DLD1 (cell line): ENCODE results near the gene COL6A1.

Experiments used
- in situ Hi-C: cut with HindIII; loops from 2 replicates; pipeline ENCODE4 v1.10.0; 2017; ENCODE audit warnings: low sequenced_read_pairs

The COL6A1 gene

GRCh38 chr21:45981151-45982091 is at the start of gene COL6A1:
TSS of gene COL6A1 (plus strand) at chr21:45981770. CDS start at chr21:45981851, 81 bp downstream.
- in situ Hi-C loops = no loop called here

- in situ Hi-C loops = no loop called here
Observed at GRCh38 chr21:45932922-45933502, 48.6 kb upstream of the COL6A1 start.

- in situ Hi-C loops = no loop called here
Observed at GRCh38 chr21:45934085-45934484, 47.5 kb upstream of the COL6A1 start.

GRCh38 chr21:45934554-45934953 is 47.0 kb upstream of the COL6A1 start:
- in situ Hi-C loops = no loop called here

GRCh38 chr21:45935628-45936027 is 45.9 kb upstream of the COL6A1 start:
- in situ Hi-C loops = no loop called here

- in situ Hi-C loops = no loop called here
Observed at GRCh38 chr21:45937721-45938452, 43.7 kb upstream of the COL6A1 start.

GRCh38 chr21:45938453-45938755 is 43.2 kb upstream of the COL6A1 start:
- in situ Hi-C loops = no loop called here

- in situ Hi-C loops = no loop called here
Observed at GRCh38 chr21:45938811-45939520, 42.6 kb upstream of the COL6A1 start.

- in situ Hi-C loops = no loop called here
Observed at GRCh38 chr21:45939521-45940045, 42.0 kb upstream of the COL6A1 start.

GRCh38 chr21:45940091-45940490 is 41.5 kb upstream of the COL6A1 start:
- in situ Hi-C loops = no loop called here

- in situ Hi-C loops = no loop called here
Observed at GRCh38 chr21:45940621-45941337, 40.8 kb upstream of the COL6A1 start.

GRCh38 chr21:45941338-45941710 is 40.2 kb upstream of the COL6A1 start:
- in situ Hi-C loops = no loop called here

GRCh38 chr21:45941717-45942546 is 39.6 kb upstream of the COL6A1 start:
- in situ Hi-C loops = no loop called here

- in situ Hi-C loops = no loop called here
Observed at GRCh38 chr21:45942755-45943629, 38.6 kb upstream of the COL6A1 start.

GRCh38 chr21:45943630-45944540 is 37.7 kb upstream of the COL6A1 start:
- in situ Hi-C loops = no loop called here

- in situ Hi-C loops = no loop called here
Observed at GRCh38 chr21:45944601-45945000, 37.0 kb upstream of the COL6A1 start.

GRCh38 chr21:45945066-45945867 is 36.3 kb upstream of the COL6A1 start:
- in situ Hi-C loops = no loop called here
